Activated CD4-positive, alpha-beta T cell treated with anti-CD3 and anti-CD28 coated beads, Interleukin-2, Interleukin-4, amounts not matched to agents 100 ng/mL and 50 ng/mL, durations not matched to agents 16 hours and 8 hours (primary cell): ENCODE data around the gene ABCA4.
"Not testable (repeated sequence)": the region's sequence is repeated elsewhere in the genome, so short reads cannot be mapped to it uniquely, and the experiment has no call there.

Source experiments
- DNase-seq: peaks from one replicate; pipeline ENCODE4 v3.0.0-alpha.2; 2020; ENCODE audit warnings: low spot score

Gene ABCA4

DNA sequence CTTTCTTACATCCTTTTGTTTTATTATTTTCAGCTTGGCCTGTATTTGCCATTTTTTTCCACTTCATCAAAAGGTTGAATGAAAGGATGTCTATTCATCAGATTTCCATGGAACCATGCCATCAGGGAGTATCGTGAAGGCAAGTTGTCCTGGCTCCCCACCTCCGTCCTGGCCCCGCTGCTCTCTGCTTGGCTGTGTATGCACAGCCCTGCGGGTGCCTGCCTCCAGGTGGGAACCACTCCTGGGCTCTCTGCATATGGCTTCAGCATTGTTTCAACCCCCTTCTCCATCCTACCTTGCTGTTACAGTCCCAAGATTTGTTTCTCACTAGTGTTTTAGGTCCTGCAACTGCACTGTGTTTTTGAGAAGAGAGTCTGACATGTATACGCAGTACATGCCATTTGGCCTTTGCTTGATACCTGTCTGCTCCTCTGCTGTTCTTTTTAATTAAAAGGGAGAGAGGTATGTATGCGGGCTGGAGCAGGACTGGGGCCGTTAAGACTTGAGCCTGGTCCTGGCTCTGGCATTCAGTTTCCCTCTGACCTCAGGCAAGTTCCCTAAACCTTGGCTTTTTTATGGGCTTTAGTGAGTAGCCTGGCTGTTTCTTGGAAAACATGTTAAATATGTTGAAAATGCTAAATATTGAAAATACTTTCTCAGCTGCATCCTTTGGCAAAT, 141.8 kb downstream of the ABCA4 start:
- no peak for DNase-seq

DNA sequence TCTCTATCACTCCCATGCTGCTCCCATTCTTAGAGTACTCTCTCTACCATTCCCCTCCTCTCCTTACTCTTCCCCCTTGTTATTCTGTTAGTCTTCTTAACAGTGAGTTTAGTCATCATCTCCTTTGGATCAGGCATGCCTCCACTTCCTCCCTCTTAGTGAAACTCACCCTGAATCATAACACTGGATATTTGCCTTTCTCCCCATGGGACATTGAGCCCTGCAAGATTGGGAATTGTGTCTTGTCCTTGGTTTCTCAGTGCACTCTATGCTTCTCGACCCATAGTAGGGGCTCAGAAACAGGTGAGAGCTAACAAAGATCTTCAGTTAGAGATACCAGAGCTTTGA, 143.4 kb downstream of the ABCA4 start:
- no peak for DNase-seq

DNA sequence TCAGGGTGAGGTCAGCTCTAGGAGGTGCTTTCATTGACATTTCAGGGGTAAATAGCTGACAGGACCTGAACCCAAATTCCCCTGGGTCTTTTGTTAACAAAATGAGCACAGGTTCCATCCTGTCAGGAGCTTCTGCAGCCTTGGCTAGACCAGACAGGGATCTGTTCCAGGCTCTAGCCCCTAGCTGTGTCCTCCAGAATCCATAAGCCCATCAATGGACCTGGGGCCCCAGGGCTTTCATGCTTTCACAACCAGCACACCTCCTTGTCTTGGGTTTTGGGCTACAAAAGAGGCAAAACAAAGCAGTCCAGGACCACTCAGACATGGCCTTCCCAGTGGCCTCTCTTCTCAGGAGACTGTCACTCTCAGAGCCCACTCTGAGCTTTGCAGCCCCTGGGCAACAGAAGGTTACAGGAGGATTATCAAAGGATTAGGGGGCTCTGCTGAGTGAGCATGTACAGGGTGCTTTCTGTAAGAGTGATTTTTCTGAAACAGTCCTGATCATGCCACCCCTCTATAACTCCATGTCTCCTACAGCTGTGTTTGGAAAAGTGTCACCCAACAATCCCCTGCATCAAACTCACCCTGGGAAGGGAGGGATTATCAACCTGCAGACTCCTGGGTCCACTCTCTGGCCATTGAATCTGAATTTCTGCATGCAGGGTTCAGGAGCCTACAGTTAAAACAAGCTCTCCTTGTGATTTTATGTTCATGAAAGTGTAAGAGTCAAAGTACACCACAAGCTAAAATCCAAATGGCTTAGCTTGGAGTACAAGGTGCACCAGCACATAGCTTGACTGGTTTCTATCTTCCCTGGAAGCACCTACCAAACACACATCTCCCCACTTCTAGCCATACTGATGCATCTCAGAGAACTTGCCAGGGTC, 144.0 kb downstream of the ABCA4 start:
- no peak for DNase-seq

DNA sequence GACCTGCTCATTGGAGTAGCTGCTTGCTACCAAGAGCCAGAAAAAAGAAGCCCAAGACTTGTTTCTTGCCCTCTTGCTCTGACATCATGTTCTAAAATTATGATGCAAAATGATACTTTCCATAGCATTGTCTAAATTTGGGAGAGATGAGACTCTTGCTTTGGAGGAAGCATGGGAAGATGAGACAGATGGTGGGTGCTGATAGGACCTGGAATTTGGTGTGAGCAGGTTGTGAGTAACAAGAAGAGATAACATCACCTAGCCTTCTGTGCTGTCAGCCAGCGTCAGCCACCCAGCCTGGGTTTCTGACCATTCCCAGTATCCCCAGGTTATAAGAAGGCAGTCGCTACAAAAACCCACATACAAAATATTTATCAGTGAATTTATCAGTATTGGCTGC, 144.7 kb downstream of the ABCA4 start:
- no peak for DNase-seq

DNA sequence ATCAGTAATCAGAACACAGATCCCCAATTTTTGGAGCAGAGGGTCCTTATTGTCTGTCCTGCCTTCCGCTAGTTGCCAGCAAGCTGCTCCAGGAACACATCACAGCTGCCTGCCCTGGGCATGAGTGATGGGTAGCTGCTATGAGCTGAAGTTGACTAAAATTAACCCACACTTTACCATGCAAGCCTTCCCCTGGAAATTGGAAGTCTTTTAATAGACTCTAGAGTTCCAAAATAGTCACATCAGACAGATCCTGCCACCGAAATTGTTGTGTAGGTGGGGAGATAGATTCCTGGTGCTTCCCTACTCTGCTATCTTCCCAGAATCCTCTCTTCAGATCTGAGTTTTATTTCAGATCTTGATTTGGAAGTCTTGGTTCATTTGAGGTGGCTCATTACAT, 148.6 kb downstream of the ABCA4 start:
- no peak for DNase-seq

DNA sequence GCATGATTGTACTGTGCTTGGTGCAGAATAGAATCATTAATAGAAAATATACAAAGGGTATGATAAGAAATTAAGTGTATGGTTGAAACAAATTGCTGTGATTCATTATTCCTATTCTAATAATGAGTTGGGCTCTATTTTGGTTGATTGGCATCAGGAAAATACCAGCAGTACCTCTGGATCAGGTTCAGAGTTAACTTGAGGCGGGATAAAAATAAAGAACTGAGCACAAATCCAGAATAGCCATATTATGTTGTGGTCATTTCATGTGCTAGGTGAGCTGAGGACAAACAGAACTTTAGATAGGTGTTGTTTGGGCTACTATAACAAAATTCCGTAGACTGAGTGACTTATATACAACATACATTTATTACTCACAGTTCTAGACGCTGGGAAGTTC, 151.1 kb downstream of the ABCA4 start:
- DNase-seq = no peak

DNA sequence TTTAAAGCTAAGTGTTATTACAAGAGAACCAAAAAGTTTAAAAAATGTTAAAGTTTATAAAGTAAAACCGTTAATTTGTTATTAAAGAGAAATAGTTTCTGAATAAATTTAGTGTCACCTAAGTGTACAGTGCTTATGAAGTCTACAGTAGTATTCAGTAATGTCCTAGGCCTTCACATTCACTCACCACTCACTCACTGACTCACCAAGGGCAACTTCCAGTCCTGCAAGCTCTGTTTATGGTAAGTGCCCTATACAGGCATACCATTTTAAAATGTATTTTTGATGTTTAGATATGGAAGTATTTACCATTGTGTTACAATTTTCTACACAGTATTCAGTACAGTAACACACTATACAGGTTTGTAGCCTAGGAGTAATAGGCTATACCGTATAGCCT, 151.6 kb downstream of the ABCA4 start:
- DNase-seq = no peak

DNA sequence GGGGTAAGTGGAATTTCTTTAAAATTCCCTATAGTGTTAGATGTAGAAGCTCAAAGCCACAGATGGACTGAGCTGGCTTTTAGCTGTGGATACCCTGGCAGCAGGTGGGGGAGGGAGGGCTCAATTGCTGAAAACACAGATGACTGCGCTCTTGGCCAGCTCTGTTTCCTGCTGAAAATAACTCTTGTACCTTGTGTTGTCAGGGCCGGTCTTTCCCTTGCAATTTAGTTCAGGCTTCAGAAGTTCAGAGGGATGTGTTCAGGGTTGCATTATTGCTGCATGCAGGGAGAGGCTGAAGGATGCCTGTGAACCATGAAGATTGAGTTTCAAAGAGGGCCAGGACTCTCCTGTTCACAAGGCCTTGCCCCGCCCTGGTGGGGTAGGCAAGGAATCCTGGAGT, 153.6 kb downstream of the ABCA4 start:
- no peak for DNase-seq

DNA sequence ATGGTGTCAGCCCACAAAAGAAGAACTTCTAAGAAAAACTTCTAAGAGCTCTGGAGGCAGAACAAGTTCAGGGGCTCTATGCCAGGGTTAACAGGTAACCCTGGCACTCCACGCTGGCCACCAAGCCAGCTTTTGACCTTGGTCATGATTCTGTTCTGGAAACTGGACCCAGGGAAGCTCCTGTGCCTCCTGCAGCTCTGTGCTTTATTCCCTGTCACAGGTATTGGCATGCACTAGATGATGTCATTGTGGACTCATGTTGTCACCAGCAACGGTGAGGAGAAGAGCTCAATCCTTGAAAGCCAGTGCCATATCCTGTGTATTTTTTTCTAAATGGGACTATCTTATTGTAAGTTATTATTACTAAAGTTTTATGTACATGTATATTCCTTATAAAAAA, 155.1 kb downstream of the ABCA4 start:
- DNase-seq = no peak

DNA sequence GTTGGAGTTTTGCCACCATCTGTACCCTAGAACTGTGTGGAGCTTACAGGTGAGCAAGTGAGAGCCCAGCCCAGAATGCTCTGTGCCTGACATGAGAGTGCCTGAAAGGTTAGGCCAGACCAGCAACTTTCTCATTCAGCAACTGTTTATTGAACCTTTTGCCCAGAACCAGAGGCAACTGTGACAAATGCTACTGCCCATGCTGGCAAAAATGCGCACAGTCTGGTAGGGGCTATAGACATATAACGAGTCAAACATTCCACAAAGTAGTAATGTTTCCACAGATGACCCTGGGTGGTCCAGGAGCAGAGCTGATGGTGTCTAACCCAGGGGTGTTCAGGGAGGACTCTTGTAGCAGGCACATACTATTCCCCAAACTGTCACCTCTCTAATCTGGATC, 155.7 kb downstream of the ABCA4 start:
- no peak for DNase-seq

DNA sequence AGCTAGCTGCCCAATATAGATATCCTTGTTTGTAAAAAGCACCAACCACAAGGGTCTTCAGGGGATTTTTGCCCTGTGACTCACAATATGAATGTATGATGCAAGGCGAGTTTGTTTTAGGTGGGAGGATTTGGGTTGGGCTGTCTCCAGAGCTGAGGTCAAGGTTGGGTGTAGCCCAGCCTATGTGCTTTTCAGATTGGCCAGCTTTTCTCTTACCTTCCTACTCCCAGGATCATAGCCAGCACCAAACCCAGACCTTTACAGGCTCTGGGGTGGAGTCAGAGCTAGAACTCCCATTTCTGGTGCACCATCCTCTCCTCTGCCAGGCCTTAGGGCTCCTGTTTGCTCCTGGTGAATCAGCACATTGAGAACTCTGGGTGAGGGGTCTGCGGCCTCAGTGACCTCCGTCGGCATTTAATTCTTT, 156.2 kb downstream of the ABCA4 start:
- DNase-seq = no peak

DNA sequence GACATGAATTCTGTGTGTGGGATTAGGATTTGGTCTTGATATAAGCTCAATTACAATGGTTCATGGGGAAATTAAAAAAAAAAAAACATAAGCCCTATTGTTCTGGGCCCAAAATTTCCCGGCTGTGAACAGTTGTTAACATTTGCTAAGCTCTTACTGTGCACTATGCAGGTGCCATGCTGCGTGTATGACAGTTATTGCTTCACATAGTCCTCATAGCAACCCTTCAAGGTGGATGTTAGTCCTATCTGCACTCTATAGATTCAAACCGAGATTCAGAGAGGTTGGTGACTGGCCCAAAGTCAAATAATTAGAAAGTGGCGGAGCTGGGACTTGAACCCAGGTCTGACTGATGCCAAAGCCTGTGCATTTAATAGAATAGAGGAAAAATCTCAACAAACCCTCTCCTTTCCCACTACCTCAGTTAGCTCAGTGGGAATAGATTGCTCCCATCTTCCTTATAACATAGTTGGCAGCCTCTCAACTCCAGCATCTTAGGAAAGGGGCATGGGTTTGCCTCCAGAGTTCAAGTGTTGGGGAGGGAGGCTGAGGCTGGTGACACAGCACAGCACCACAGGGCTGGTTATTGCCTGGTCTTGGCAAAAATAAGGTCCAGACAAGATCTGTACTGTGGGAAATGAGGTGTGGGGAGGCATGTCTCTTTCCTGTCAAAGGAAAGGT, 156.7 kb downstream of the ABCA4 start:
- DNase-seq = no peak

DNA sequence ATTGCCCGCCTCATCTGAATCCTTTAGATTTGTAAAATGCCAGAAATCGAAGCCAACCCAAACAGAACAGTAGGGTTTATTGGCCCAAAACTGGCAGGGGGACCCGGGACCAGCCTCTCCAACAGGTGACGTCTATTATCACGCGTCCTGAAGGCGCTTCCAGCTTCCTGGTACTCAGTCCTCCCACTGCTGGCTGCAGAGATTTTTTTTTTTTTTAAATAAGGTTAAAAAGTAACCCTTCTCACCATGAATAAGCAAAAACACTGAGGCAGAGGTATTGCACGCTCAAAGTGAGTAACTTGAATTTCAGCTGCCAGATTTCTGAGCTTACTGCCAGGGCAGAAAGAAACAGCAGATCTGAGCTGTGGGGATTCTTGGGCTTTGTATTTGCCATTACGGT, 157.4 kb downstream of the ABCA4 start:
- no peak for DNase-seq

DNA sequence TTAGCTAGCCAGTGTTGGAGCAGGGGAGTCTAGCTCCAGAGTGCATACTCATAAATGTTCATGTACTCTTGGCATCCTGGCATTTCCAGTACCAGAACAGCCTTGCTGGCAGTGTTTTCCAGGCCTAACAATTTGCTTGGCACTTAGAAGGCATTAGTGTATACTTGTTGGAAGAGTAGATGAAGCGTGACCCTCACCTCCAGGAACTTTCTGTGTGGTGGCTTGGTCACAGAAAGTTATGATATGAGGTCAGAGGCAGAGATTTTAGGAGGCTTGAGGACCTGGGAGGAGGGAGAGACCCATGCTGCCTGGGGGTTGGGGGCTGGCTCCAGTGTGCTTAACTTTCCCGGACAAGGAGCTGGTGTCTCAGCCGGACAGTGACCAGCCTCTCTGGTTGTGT, 159.0 kb downstream of the ABCA4 start:
- DNase-seq = no peak

DNA sequence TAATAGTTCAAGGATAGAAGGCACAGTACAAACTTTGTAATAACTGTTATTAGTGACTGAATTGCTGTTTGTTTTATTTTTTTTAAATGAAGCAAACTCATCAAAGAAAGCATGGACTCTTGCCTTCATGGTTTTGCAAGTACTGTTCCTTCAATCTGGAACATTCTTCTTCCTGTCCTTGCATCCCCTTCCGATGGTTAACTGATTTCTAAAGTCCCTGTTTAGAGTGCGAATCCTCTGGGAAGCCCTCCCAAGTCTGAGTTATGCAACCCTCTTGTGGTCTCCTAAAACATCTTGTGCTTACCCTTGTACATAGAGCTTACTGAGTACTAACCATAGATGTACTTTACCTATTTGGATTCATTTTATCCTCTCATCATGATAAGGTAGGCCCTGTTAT, 159.5 kb downstream of the ABCA4 start:
- DNase-seq = no peak

DNA sequence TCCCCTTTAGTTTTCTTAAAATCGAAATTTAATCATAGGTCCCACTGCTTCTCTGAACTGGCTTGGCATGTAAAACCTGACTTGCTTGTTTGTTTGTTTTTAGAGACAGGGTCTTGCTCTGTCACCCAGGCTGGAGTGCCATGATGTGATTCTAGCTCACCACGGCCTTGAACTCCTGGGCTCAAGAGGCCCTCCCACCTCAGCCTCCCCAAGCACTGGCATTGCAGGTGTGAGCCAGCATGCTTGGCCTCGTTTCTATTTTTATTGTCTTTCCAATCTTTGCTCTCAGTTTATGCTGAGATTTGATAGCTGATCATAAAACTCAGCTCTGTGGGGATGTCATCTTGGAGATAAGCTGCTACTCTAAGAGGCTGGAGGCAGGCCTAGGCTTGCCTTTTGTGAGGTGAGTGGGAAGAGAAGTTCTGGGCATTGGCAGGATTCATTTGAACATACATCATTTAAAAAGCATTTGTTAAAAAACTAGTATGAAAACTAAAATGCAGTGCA, 160.3 kb downstream of the ABCA4 start:
- no peak for DNase-seq

DNA sequence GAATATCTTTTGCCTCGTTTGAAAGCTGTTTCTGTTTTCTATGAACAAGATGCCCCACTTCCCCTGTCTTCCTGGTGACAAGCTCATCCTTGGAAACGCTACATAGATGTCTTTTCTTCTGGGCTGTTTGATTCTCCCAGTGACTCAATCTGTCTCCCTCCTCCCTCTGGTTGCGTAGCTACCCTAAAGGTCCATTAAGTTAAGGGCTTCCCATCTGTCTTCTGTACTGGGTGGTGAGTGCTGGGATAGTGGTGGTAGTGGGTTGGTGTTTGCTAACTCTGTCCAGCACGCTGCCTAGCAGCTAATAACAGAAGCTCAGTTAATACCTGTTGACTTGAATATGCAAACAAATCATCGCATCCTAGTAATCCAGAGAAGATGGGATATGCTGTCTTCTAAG, 161.5 kb downstream of the ABCA4 start:
- DNase-seq = no peak

DNA sequence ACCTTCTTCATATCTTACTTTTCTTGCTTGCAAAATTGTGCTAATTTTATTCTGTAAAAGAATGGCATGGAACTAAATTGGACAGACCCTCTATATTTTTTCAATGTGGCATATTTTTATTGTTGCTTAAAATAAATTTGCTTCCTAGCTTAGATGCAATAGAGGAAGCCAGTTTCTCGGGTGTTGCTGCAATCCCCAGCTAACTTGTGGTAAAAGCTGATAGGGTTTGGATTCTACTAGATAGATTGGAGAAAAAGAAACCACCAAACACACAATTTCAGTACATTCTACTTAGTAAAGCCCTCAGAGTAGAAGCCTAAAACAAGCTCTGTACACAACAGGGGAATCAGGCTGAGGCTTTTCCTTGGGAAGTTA, 162.2 kb downstream of the ABCA4 start:
- no peak for DNase-seq

DNA sequence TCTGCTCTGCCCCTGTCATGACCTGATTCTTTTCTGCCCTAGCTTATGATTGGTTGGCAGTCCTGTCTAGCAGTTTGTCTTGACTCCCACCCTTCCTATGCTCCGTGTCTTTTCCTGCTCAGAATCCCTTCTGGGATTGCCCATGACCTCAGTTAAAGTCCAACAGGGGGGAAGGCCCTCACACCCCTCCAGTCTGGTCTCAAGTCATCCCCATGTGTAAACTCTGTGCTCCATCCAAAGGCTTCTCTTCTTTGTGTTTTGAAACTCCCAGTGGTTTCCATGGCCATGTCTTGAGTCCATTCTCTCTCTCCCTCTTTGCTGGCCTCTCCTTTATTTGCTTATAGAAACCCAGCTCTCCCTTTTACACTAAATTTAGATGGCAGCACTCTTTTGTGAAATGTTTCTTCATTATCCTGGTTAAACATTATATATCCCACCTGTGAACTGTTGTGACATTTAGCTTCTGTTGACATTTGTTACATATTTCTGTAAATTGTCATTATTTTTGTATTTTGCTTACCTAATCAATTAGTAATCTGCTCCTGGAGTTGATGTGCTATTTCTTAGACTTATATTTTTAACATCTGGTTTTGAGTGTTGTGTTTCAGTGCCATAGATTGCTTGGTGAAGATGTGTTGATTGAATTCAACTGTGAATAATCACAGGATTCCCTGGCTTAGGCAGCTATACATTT, 162.8 kb downstream of the ABCA4 start:
- DNase-seq = no peak

DNA sequence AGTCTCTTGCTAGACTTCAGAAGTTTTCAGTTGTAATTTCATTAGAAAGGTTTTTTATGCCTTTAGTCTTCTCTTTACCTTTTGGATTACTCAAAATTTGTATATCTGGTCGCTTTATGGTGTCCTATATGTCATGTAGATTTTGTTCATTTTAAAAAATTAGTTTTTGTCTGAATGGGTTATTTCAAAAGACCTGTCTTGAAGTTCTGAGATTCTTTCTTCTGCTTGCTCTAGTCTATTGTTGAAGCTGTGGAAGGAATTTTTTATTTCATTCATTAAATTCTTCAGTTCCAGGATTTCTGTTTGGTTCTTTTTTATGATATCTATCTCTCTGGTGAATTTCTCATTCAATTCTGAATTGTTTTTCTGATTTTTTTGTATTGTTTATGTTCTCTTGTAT, 165.2 kb downstream of the ABCA4 start:
- no peak for DNase-seq

DNA sequence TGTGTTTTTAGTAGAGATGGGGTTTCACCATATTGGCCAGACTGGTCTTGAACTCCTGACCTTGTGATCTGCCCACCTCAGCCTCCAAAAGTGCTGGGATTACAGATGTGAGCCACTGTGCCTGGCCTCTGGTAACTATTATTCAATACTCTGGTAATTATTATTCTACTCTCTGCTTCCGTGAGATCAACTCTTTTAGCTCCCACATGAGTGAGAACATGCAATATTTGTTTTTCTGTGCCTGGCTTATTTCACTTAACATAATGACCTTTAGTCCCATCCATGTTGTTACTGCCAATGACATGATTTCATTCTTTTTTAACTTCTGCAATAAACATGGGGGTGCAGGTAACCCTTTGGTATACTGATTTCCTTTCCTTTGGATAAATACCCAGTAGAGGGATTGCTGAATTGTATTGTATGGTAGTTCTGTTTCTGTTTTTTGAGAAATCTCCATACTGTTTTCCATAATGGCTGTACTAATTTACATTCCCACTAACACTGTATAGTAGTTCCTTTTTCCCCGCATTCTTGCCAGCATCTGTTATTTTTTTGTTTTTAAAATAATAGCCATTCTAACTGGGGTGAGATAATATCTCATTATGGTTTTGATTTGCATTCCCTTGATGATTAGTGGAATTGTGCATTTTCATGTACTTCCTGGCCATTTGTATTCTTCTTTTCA, 173.8 kb downstream of the ABCA4 start:
- not testable (repeated sequence) for DNase-seq
